Endothelial cell of umbilical vein (primary cell): Measurements from ENCODE around the gene CD300LD. TPM values are rescaled to one million over a fixed set of nuclear protein-coding genes. Genes with fewer than 3 reads are reported as not detected.

Experiments used
- BruUV-seq: library from RNA; stranded (reverse); fragments of 400-500 nt; replicated peaks from 2 replicates; lab custom pipeline; 2021; lab: Mats Ljungman, UMichigan
- CTCF ChIA-PET: fragments of 300-600, 350-600 bp; sonication (Branson Sonifier 250); formaldehyde crosslinking; loops from one replicate; lab custom pipeline; 2021; ENCODE audit warnings: antibody characterized with exemption, inconsistent platforms; lab: Charles Lee
- POLR2A ChIA-PET: fragments of 300-600, 350-600 bp; sonication (Branson Sonifier 250); formaldehyde crosslinking; loops from one replicate; lab custom pipeline; 2021; ENCODE audit warnings: antibody characterized with exemption, inconsistent platforms; lab: Charles Lee
- DNase-seq: peaks from one replicate; pipeline ENCODE4 v3.0.0-alpha.2; 2011; ENCODE audit warnings: low read depth, low spot score
- FAIRE-seq: peaks from 2 replicates; lab custom pipeline; 2011; peaks lifted over from hg19 to GRCh38; lab: Jason Lieb, UNC
- H2AFZ ChIP-seq: 2 replicates; pipeline ENCODE4 v1.6.0; 2012; ENCODE audit warnings: low read depth, low read length, control low read depth, inconsistent platforms
- H3K27ac ChIP-seq: 2 replicates; pipeline ENCODE4 v1.5.1; 2011; ENCODE audit warnings: low read depth, mild to moderate bottlenecking, control low read depth, low read length, moderate library complexity; ENCODE audit not compliant: insufficient read depth
- H3K27me3 ChIP-seq, 2 experiments: 2 replicates each; pipeline versions ENCODE4 v1.6.0 to v1.6.1; 2011; ENCODE audit warnings: low read length in 2 of 2, mixed read lengths in 1 of 2; ENCODE audit not compliant: control insufficient read depth in 2 of 2, insufficient read depth in 2 of 2
- H3K36me3 ChIP-seq, 2 experiments: 2 replicates in 1 of 2; 3 replicates in 1 of 2; pipeline ENCODE4 v1.5.1; 2011; ENCODE audit warnings: low read length in 2 of 2, mild to moderate bottlenecking in 1 of 2, moderate library complexity in 1 of 2; ENCODE audit not compliant: control insufficient read depth in 2 of 2, insufficient read depth in 2 of 2; ENCODE audit errors: extremely low read depth in 1 of 2
- H3K4me1 ChIP-seq: 3 replicates; pipeline ENCODE4 v1.5.1; 2011; ENCODE audit warnings: mild to moderate bottlenecking, low read length; ENCODE audit not compliant: control insufficient read depth, insufficient read depth; ENCODE audit errors: extremely low read depth
- H3K4me2 ChIP-seq: 2 replicates; pipeline ENCODE4 v1.6.1; 2011; ENCODE audit warnings: low read length, control low read depth, mixed read lengths; ENCODE audit not compliant: insufficient read depth
- H3K4me3 ChIP-seq, 3 experiments: fragments of 200-600 bp in 1 of 3; sonication (generic), shearing (Covaris generic) in 1 of 3; replicated peaks in 1 of 3; 2 replicates each; pipeline ENCODE4 v1.5.1; 2011 to 2016; ENCODE audit warnings: control low read depth in 3 of 3, low read length in 3 of 3, mild to moderate bottlenecking in 2 of 3, inconsistent platforms in 1 of 3, low read depth in 1 of 3, moderate library complexity in 1 of 3; ENCODE audit not compliant: insufficient read depth in 1 of 3
- H3K79me2 ChIP-seq: 2 replicates; pipeline ENCODE4 v1.6.0; 2012; ENCODE audit warnings: low read length, inconsistent platforms; ENCODE audit not compliant: control insufficient read depth, insufficient read depth
- H3K9ac ChIP-seq: replicated peaks from 2 replicates; pipeline ENCODE3; 2011; ENCODE audit warnings: low read length, control low read depth; ENCODE audit not compliant: insufficient read depth; ENCODE audit errors: extremely low read depth
- H3K9me1 ChIP-seq: replicated peaks from 3 replicates; pipeline ENCODE4 v1.6.0; 2011; ENCODE audit warnings: mild to moderate bottlenecking, low read length; ENCODE audit not compliant: control insufficient read depth, insufficient read depth; ENCODE audit errors: extremely low read depth
- H3K9me3 ChIP-seq: replicated peaks from 2 replicates; pipeline ENCODE4 v1.5.1; 2012; ENCODE audit warnings: low read length, inconsistent platforms; ENCODE audit not compliant: control insufficient read depth, insufficient read depth
- H4K20me1 ChIP-seq: replicated peaks from 2 replicates; pipeline ENCODE3; 2011; ENCODE audit warnings: mild to moderate bottlenecking, low read length; ENCODE audit not compliant: control insufficient read depth, insufficient read depth; ENCODE audit errors: extremely low read depth
- CTCF ChIP-seq, 2 donors: IDR thresholded peaks; 1 replicate in 1 of 2; 2 replicates in 1 of 2; pipeline ENCODE4 v1.5.1; 2011; ENCODE audit warnings: low read length in 2 of 2, mild to moderate bottlenecking in 2 of 2, moderate library complexity in 2 of 2, control low read depth in 1 of 2, inconsistent platforms in 1 of 2, low read depth in 1 of 2; ENCODE audit not compliant: insufficient read depth in 1 of 2; ENCODE audit errors: extremely low read depth in 1 of 2
- EZH2 ChIP-seq: IDR thresholded peaks from 2 replicates; pipeline ENCODE4 v1.6.1; 2012; ENCODE audit warnings: borderline replicate concordance, low read depth, mild to moderate bottlenecking, moderate library complexity, low read length, inconsistent platforms; ENCODE audit not compliant: severe bottlenecking
- FOS ChIP-seq: IDR thresholded peaks from 2 replicates; pipeline ENCODE4 v1.6.1; 2011; ENCODE audit warnings: mild to moderate bottlenecking, low read length, moderate library complexity, borderline replicate concordance; ENCODE audit not compliant: insufficient read depth
- GATA2 ChIP-seq: IDR thresholded peaks from 2 replicates; pipeline ENCODE4 v1.7.0; 2011; ENCODE audit warnings: low read depth, mild to moderate bottlenecking, moderate library complexity, mixed read lengths, low read length; ENCODE audit not compliant: insufficient read length, insufficient read depth
- JUN ChIP-seq: IDR thresholded peaks from 2 replicates; pipeline ENCODE4 v1.6.1; 2011; ENCODE audit warnings: borderline replicate concordance, low read depth; ENCODE audit not compliant: insufficient read length, insufficient read depth
- MAX ChIP-seq: IDR thresholded peaks from 2 replicates; pipeline ENCODE4 v1.6.1; 2011; ENCODE audit not compliant: insufficient read depth, insufficient read length
- MYC ChIP-seq: IDR thresholded peaks from one replicate; pipeline ENCODE4 v1.6.1; 2011; ENCODE audit warnings: mild to moderate bottlenecking, low read depth, low read length
- POLR2A ChIP-seq: IDR thresholded peaks from 2 replicates; pipeline ENCODE4 v1.6.1; 2012; ENCODE audit warnings: low read depth, mild to moderate bottlenecking, control low read depth, low read length
- POLR2AphosphoS5 ChIP-seq: IDR thresholded peaks from 2 replicates; pipeline ENCODE4 v1.6.1; 2012; ENCODE audit warnings: low read depth, mild to moderate bottlenecking, control low read depth, low read length, moderate library complexity; ENCODE audit not compliant: insufficient read depth
- dilution Hi-C: fragments of 300-500 bp; cut with MboI; formaldehyde crosslinking; loops from one replicate; pipeline ENCODE4 v1.15.0; 2019; ENCODE audit warnings: low sequenced_read_pairs; ENCODE audit not compliant: extremely low pct_ligation_motif_present
- intact Hi-C: fragments of 100-400 bp; cut with micrococcal nuclease; formaldehyde crosslinking; loops from one replicate; pipeline ENCODE4 v1.10.0; 2022
- polyA plus RNA-seq, 4 experiments: library from polyadenylated mRNA; depleted of rRNA in 3 of 4; stranded (reverse) in 3 of 4; unstranded in 1 of 4; fragments of >200 nt; gene quantifications; 2 replicates each; pipeline versions ENCODE4 v1.2.1 to v1.2.3, GENCODE V29; 2011 to 2012; ENCODE audit warnings: missing spikeins in 1 of 4
- total RNA-seq: library from RNA; stranded (reverse); gene quantifications from 2 replicates; pipeline ENCODE4 v1.2.3, GENCODE V29; 2021

The CD300LD gene
- total and polyA plus RNA-seq, 2 donors (not counting 3 experiments of a cell fraction or from before 2014, with no cell fraction given) = not detected

GRCh38 chr17:74639704-74640151 is 47.6 kb upstream of the CD300LD start:
- dilution Hi-C loops (no loop called here), intact Hi-C loops (no loop called here)
- Histone ChIP-seq H3K27ac (no peak overlapping the region), H3K4me3 (no peak overlapping the region), H3K9ac (no peak overlapping the region), H3K36me3 (no peaks in the 10 kb centered on the region), H3K9me3 (no peaks in the 10 kb centered on the region), H3K79me2 (no peaks in the 10 kb centered on the region), H3K9me1 (no peaks in the 10 kb centered on the region), H4K20me1 (no peaks in the 10 kb centered on the region), H3K4me1 (no peaks in the 10 kb centered on the region), H3K27me3 (no peaks in the 10 kb centered on the region), H2AFZ (no peak overlapping the region), H3K4me2 (no peak overlapping the region)
- TF ChIP-seq GATA2 (no peak), FOS (no peak), MYC (no peak), CTCF (IDR thresholded peaks at IDR 0.05; ENCODE audit: extremely low read depth in 1 of 2, insufficient read depth in 1 of 2, low read depth in 1 of 2, low read length in 2 of 2) (no peak), EZH2 (no peak), MAX (no peak), POLR2A (no peak), JUN (no peak), POLR2AphosphoS5 (no peak)
- ChIA-PET CTCF (no interaction called here), POLR2A (no interaction called here)
- BruUV-seq = no TSS peak
- FAIRE-seq = no peak
- DNase-seq = no peak
